MCF 10A (cell line): ENCODE data around the gene DARS1. TPM values are rescaled to one million over a fixed set of nuclear protein-coding genes. Genes with fewer than 3 reads are reported as not detected.

Source experiments
- BruUV-seq: library from RNA; stranded (reverse); fragments of 400-500 nt; replicated peaks from 2 replicates; lab custom pipeline; 2021; lab: Mats Ljungman, UMichigan
- CTCF ChIA-PET: fragments of 300-600 bp; sonication (Branson Sonifier 250); formaldehyde crosslinking; extraction: SDS; loops from one replicate; lab custom pipeline; 2021; ENCODE audit warnings: antibody characterized with exemption, inconsistent platforms; lab: Yijun Ruan, JAX
- POLR2A ChIA-PET: fragments of 300-600, 350-650 bp; sonication (Branson Sonifier 250); formaldehyde crosslinking; extraction: SDS; loops from one replicate; lab custom pipeline; 2020; ENCODE audit warnings: antibody characterized with exemption, inconsistent platforms; lab: Yijun Ruan, JAX
- DNase-seq: peaks from one replicate; pipeline ENCODE4 v3.0.0-alpha.2; 2018; ENCODE audit not compliant: unreplicated experiment
- H3K27ac Mint-ChIP-seq: one replicate; pipeline ENCODE4 v1.8.0; 2022; ENCODE audit warnings: mild to moderate bottlenecking, low read depth, mixed read lengths; ENCODE audit not compliant: unreplicated experiment
- H3K27me3 Mint-ChIP-seq: one replicate; pipeline ENCODE4 v1.8.0; 2022; ENCODE audit warnings: mixed read lengths; ENCODE audit not compliant: insufficient read depth, unreplicated experiment
- H3K36me3 Mint-ChIP-seq: one replicate; pipeline ENCODE4 v1.8.0; 2022; ENCODE audit warnings: mild to moderate bottlenecking, moderate library complexity, mixed read lengths; ENCODE audit not compliant: insufficient read depth, unreplicated experiment
- H3K4me1 Mint-ChIP-seq: one replicate; pipeline ENCODE4 v1.8.0; 2022; ENCODE audit warnings: mixed read lengths; ENCODE audit not compliant: insufficient read depth, unreplicated experiment
- H3K4me3 Mint-ChIP-seq: one replicate; pipeline ENCODE4 v1.8.0; 2022; ENCODE audit warnings: mild to moderate bottlenecking, moderate library complexity, mixed read lengths; ENCODE audit not compliant: unreplicated experiment
- H3K9me3 Mint-ChIP-seq: one replicate; pipeline ENCODE4 v1.8.0; 2022; ENCODE audit warnings: mixed read lengths; ENCODE audit not compliant: unreplicated experiment
- intact Hi-C: fragments of 100-400 bp; cut with micrococcal nuclease; formaldehyde crosslinking; loops from 2 replicates; pipeline ENCODE4 v1.14.1; 2022
- total RNA-seq: library from RNA; stranded (reverse); gene quantifications from 2 replicates; pipeline ENCODE4 v1.2.3, GENCODE V29; 2022
- TF ChIP-seq, protein P1 (sequence below): fragments of 200-600 bp; IDR thresholded peaks from one replicate; pipeline ENCODE4 v1.8.0; 2022; ENCODE audit warnings: antibody characterized with exemption, mild to moderate bottlenecking; ENCODE audit not compliant: unreplicated experiment

The DARS1 gene
- total RNA-seq, 1 experiment from 2014 or later: 66.5 TPM

GRCh38 chr2:136014411-136014810 is 29.0 kb upstream of the DARS1 start:
- DNase-seq: no peak
- ChIA-PET CTCF (interaction anchor here (0.6 to 1.2 kb wide), 3 partner anchors 23 to 713 kb away, joined by 3 to 6 read pairs (median 3); no protein-coding TSS in a partner anchor), POLR2A (no interaction called here)
- intact Hi-C loops: no loop called here
- Mint-ChIP-seq H3K36me3 (peaks cover 5% of the 10 kb centered on the region), H3K4me1 (no peaks in the 10 kb centered on the region), H3K4me3 (no peak overlapping the region), H3K9me3 (no peaks in the 10 kb centered on the region), H3K27me3 (no peaks in the 10 kb centered on the region), H3K27ac (no peak overlapping the region)
- no TSS peak for BruUV-seq
- TF ChIP-seq, protein P1, sequence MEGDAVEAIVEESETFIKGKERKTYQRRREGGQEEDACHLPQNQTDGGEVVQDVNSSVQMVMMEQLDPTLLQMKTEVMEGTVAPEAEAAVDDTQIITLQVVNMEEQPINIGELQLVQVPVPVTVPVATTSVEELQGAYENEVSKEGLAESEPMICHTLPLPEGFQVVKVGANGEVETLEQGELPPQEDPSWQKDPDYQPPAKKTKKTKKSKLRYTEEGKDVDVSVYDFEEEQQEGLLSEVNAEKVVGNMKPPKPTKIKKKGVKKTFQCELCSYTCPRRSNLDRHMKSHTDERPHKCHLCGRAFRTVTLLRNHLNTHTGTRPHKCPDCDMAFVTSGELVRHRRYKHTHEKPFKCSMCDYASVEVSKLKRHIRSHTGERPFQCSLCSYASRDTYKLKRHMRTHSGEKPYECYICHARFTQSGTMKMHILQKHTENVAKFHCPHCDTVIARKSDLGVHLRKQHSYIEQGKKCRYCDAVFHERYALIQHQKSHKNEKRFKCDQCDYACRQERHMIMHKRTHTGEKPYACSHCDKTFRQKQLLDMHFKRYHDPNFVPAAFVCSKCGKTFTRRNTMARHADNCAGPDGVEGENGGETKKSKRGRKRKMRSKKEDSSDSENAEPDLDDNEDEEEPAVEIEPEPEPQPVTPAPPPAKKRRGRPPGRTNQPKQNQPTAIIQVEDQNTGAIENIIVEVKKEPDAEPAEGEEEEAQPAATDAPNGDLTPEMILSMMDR: no peak

DNA sequence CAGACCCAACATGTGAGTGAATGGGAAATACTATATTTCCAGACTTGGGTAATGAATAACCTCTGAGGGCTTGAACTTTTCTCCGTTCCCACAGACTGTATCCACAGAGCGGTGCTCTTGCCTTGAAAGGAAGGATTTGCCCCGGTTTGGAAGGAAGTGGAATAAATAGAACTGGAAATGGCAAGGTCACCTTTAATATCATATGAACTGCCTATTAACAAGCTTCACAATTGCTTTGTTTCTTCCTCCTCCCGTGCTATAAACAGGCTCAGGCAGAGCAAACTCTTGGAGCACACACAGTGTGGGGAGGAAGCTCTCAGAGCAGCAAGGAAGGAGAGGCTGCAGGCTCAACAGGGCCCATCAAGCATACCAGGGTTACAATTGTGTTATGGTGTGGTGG is 28.5 kb upstream of the DARS1 start:
- BruUV-seq: no TSS peak
- intact Hi-C loops: no loop called here
- Mint-ChIP-seq H3K4me1 (no peaks in the 10 kb centered on the region), H3K27ac (no peak overlapping the region), H3K4me3 (no peak overlapping the region), H3K9me3 (no peaks in the 10 kb centered on the region), H3K27me3 (no peaks in the 10 kb centered on the region), H3K36me3 (peaks cover 5% of the 10 kb centered on the region)
- TF ChIP-seq, protein P1: no peak
- POLR2A ChIA-PET: no interaction called here
- DNase-seq: no peak
- CTCF ChIA-PET: interaction anchor here (0.7 kb wide), 1 partner anchor 65 kb away, joined by 6 read pairs; no protein-coding TSS in a partner anchor

- Mint-ChIP-seq H3K4me1 (no peaks in the 10 kb centered on the region), H3K9me3 (no peaks in the 10 kb centered on the region), H3K27ac (no peak overlapping the region), H3K36me3 (peaks cover 5% of the 10 kb centered on the region), H3K27me3 (no peaks in the 10 kb centered on the region), H3K4me3 (no peak overlapping the region)
- intact Hi-C loops: no loop called here
- TF ChIP-seq, protein P1: no peak
- DNase-seq: no peak
- ChIA-PET CTCF (no interaction called here), POLR2A (no interaction called here)
- BruUV-seq: no TSS peak
Observed at GRCh38 chr2:136013136-136013685, 27.8 kb upstream of the DARS1 start.

- ChIA-PET CTCF (no interaction called here), POLR2A (no interaction called here)
- Mint-ChIP-seq H3K36me3 (peaks cover 5% of the 10 kb centered on the region), H3K4me1 (no peaks in the 10 kb centered on the region), H3K27ac (no peak overlapping the region), H3K27me3 (no peaks in the 10 kb centered on the region), H3K4me3 (no peak overlapping the region), H3K9me3 (no peaks in the 10 kb centered on the region)
- no TSS peak for BruUV-seq
- TF ChIP-seq, protein P1: no peak
- intact Hi-C loops: no loop called here
- DNase-seq: no peak
Observed at GRCh38 chr2:136012315-136012714, 26.9 kb upstream of the DARS1 start.
